Keratinocyte (primary cell): ENCODE data around the gene TNRC6A. TPM values are rescaled to one million over a fixed set of nuclear protein-coding genes. Genes with fewer than 3 reads are reported as not detected.

ENCODE experiments used
- DNase-seq: peaks from one replicate; pipeline ENCODE4 v3.0.0-alpha.2; 2011; ENCODE audit warnings: low read depth, missing footprints, low spot score
- FAIRE-seq: peaks from 2 replicates; lab custom pipeline; 2011; peaks lifted over from hg19 to GRCh38; lab: Jason Lieb, UNC
- H2AFZ ChIP-seq: 2 replicates; pipeline ENCODE4 v1.6.0; 2012; ENCODE audit warnings: low read length, control low read depth, inconsistent platforms; ENCODE audit not compliant: control insufficient read depth
- H3K27ac ChIP-seq: 2 replicates; pipeline ENCODE4 v1.5.1; 2011; ENCODE audit warnings: low read length; ENCODE audit not compliant: control insufficient read depth, insufficient read depth
- H3K27me3 ChIP-seq: 3 replicates; pipeline ENCODE4 v1.6.0; 2011; ENCODE audit warnings: low read length; ENCODE audit not compliant: control insufficient read depth, insufficient read depth; ENCODE audit errors: extremely low read depth
- H3K36me3 ChIP-seq, 2 experiments: 2 replicates in 1 of 2; 3 replicates in 1 of 2; pipeline ENCODE4 v1.5.1; 2011; ENCODE audit warnings: low read length in 2 of 2, mild to moderate bottlenecking in 1 of 2; ENCODE audit not compliant: control insufficient read depth in 2 of 2, insufficient read depth in 2 of 2; ENCODE audit errors: extremely low read depth in 1 of 2
- H3K4me1 ChIP-seq: 3 replicates; pipeline ENCODE4 v1.5.1; 2011; ENCODE audit warnings: low read length; ENCODE audit not compliant: control insufficient read depth, insufficient read depth; ENCODE audit errors: extremely low read depth
- H3K4me2 ChIP-seq: 3 replicates; pipeline ENCODE4 v1.6.0; 2011; ENCODE audit warnings: low read depth, low read length; ENCODE audit not compliant: control insufficient read depth, insufficient read depth; ENCODE audit errors: extremely low read depth
- H3K4me3 ChIP-seq, 3 experiments: fragments of 200-600 bp in 1 of 3; sonication (generic) in 1 of 3; 2 replicates in 2 of 3; 3 replicates in 1 of 3; pipeline ENCODE4 v1.5.1; 2011 to 2016; ENCODE audit warnings: low read length in 3 of 3, mild to moderate bottlenecking in 3 of 3, control low read depth in 2 of 3, inconsistent platforms in 1 of 3, low read depth in 1 of 3, mixed read lengths in 1 of 3, mixed run types in 1 of 3, moderate library complexity in 1 of 3; ENCODE audit not compliant: control insufficient read depth in 2 of 3, insufficient read depth in 2 of 3; ENCODE audit errors: extremely low read depth in 1 of 3
- H3K79me2 ChIP-seq: 2 replicates; pipeline ENCODE4 v1.6.0; 2012; ENCODE audit warnings: low read length; ENCODE audit not compliant: control insufficient read depth, insufficient read depth
- H3K9ac ChIP-seq: 3 replicates; pipeline ENCODE4 v1.6.0; 2011; ENCODE audit warnings: low read length; ENCODE audit not compliant: control insufficient read depth, insufficient read depth; ENCODE audit errors: extremely low read depth
- H3K9me1 ChIP-seq: 3 replicates; pipeline ENCODE4 v1.6.0; 2011; ENCODE audit warnings: low read length; ENCODE audit not compliant: control insufficient read depth, insufficient read depth; ENCODE audit errors: extremely low read depth
- H3K9me3 ChIP-seq: 2 replicates; pipeline ENCODE4 v1.5.1; 2012; ENCODE audit warnings: low read depth, low read length; ENCODE audit not compliant: control insufficient read depth
- H4K20me1 ChIP-seq: 3 replicates; pipeline ENCODE4 v1.6.0; 2011; ENCODE audit warnings: low read length; ENCODE audit not compliant: control insufficient read depth, insufficient read depth; ENCODE audit errors: extremely low read depth
- EZH2 ChIP-seq: IDR thresholded peaks from one replicate; pipeline ENCODE4 v1.6.1; 2012; ENCODE audit warnings: inconsistent platforms, mild to moderate bottlenecking, low read length, moderate library complexity
- dilution Hi-C: fragments of 300-500 bp; cut with MboI; formaldehyde crosslinking; loops from one replicate; pipeline ENCODE4 v1.7.0; 2020; ENCODE audit warnings: low sequenced_read_pairs; ENCODE audit not compliant: extremely low pct_ligation_motif_present
- polyA plus RNA-seq, 5 experiments: library from polyadenylated mRNA; depleted of rRNA in 3 of 5; stranded (reverse) in 3 of 5; stranded (forward) in 1 of 5; unstranded in 1 of 5; fragments of >200 nt; gene quantifications; 1 replicate in 1 of 5; 2 replicates in 3 of 5; 3 replicates in 1 of 5; pipeline versions ENCODE4 v1.2.1 to v1.2.3, GENCODE V29; 2011 to 2012; ENCODE audit warnings: missing spikeins in 2 of 5, low read depth in 1 of 5, low replicate concordance in 1 of 5
- TF ChIP-seq, protein P1 (sequence below), 3 experiments: IDR thresholded peaks in 1 of 3; conservative IDR thresholded peaks in 1 of 3; optimal IDR thresholded peaks in 1 of 3; 2 replicates in 2 of 3; 3 replicates in 1 of 3; pipeline versions ENCODE3 to v1.5.1; 2011; ENCODE audit warnings: low read length in 3 of 3, mild to moderate bottlenecking in 3 of 3, moderate library complexity in 2 of 3, control low read depth in 1 of 3, inconsistent platforms in 1 of 3; ENCODE audit not compliant: insufficient read depth in 2 of 3; ENCODE audit errors: extremely low read depth in 1 of 3

Gene TNRC6A
- polyA plus RNA-seq, 1 donor (not counting 4 experiments of a cell fraction or from before 2014, with no cell fraction given), result 23.3 TPM

DNA sequence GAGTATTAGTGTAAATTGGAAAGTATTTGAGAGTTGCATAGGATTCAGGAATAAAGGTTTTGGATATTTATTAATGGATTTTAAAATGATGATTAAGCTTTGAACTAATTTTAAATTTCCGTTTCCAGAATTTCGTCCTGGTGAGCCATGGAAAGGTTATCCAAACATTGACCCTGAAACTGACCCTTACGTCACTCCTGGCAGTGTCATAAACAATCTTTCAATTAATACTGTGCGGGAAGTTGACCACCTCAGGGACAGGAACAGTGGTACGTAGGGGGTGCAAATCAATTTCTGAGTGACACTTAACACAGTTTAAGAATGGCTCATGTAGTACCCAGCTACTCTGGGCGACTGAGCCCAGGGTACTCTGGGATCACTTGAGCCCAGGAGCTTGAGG lies 87.2 kb downstream of the TNRC6A start:
- FAIRE-seq, result no peak
- H3K9me1 ChIP-seq, result no peaks in the 10 kb centered on the region
- peaks cover 6% of the 10 kb centered on the region for H3K4me1 ChIP-seq
- no peak overlapping the region for H3K4me2 ChIP-seq
- DNase-seq, result no peak
- no peaks in the 10 kb centered on the region for H3K79me2 ChIP-seq
- peaks cover 43 to 46% of the 10 kb centered on the region in 2 experiments for H3K36me3 ChIP-seq
- TF ChIP-seq, protein P1, sequence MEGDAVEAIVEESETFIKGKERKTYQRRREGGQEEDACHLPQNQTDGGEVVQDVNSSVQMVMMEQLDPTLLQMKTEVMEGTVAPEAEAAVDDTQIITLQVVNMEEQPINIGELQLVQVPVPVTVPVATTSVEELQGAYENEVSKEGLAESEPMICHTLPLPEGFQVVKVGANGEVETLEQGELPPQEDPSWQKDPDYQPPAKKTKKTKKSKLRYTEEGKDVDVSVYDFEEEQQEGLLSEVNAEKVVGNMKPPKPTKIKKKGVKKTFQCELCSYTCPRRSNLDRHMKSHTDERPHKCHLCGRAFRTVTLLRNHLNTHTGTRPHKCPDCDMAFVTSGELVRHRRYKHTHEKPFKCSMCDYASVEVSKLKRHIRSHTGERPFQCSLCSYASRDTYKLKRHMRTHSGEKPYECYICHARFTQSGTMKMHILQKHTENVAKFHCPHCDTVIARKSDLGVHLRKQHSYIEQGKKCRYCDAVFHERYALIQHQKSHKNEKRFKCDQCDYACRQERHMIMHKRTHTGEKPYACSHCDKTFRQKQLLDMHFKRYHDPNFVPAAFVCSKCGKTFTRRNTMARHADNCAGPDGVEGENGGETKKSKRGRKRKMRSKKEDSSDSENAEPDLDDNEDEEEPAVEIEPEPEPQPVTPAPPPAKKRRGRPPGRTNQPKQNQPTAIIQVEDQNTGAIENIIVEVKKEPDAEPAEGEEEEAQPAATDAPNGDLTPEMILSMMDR (optimal IDR thresholded peaks at IDR 0.05 in 1 of 3, IDR thresholded peaks at IDR 0.05 in 1 of 3, conservative IDR thresholded peaks at IDR 0.05 in 1 of 3; ENCODE audit: extremely low read depth in 1 of 3, insufficient read depth in 2 of 3, low read length in 3 of 3), result no peak
- TF ChIP-seq EZH2, result no peak
- no peak overlapping the region for H3K9ac ChIP-seq
- no peaks in the 10 kb centered on the region for H4K20me1 ChIP-seq
- H3K27ac ChIP-seq, result no peak overlapping the region
- dilution Hi-C loops, result loop anchor here (25.0 kb wide), 1 partner anchor 96 kb away; no protein-coding TSS in a partner anchor
- H3K9me3 ChIP-seq, result no peaks in the 10 kb centered on the region
- H3K4me3 ChIP-seq, result no peak overlapping the region
- H2AFZ ChIP-seq, result no peak overlapping the region
- H3K27me3 ChIP-seq, result no peaks in the 10 kb centered on the region

DNA sequence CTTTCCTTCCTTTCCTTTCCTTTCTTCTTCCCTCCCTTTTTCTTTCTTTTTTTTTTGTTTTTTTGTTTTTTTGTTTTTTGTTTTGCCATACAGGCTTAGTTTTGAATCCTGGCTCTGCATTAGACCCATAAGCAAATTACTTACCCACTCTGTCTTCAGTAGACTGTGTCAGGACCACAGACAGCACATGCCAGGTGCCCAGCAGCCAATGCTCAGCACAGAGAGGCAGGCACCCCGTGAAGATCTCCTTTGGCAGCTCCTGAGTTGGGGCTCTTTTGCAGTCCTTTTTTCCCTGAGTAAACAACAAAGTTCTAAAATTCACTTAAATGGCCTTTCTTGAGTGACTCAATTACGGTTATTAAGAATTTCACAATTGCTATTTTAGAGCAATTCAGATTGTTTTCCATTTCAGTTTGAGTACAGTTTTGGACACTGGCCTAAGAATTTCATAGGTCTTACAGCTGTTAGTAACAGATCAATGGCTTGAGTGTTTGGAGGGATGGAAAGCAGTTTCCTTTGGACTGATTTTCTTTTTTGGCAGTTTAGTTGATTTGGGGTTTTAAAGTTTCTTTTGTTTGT lies 90.1 kb downstream of the TNRC6A start:
- DNase-seq (no peak), FAIRE-seq (no peak)
- Histone ChIP-seq H3K79me2 (no peaks in the 10 kb centered on the region), H3K9me1 (no peaks in the 10 kb centered on the region), H3K4me3 (no peak overlapping the region), H3K4me1 (peaks cover 6% of the 10 kb centered on the region), H3K9me3 (no peaks in the 10 kb centered on the region), H3K36me3 (peaks cover 43 to 49% of the 10 kb centered on the region in 2 experiments), H3K9ac (no peak overlapping the region), H4K20me1 (no peaks in the 10 kb centered on the region), H3K27me3 (no peaks in the 10 kb centered on the region), H3K4me2 (no peak overlapping the region), H2AFZ (no peak overlapping the region), H3K27ac (no peak overlapping the region)
- dilution Hi-C loops, result loop anchor here (25.0 kb wide), 1 partner anchor 93 kb away; no protein-coding TSS in a partner anchor
- TF ChIP-seq EZH2, result no peak
- TF ChIP-seq, protein P1 (optimal IDR thresholded peaks at IDR 0.05 in 1 of 3, IDR thresholded peaks at IDR 0.05 in 1 of 3, conservative IDR thresholded peaks at IDR 0.05 in 1 of 3; ENCODE audit: extremely low read depth in 1 of 3, insufficient read depth in 2 of 3, low read length in 3 of 3), result no peak
